Fibroblast of pulmonary artery (primary cell): ENCODE results near the gene KLK4.

Experiments used
- DNase-seq: peaks from one replicate; pipeline ENCODE4 v3.0.0-alpha.2; 2010; ENCODE audit warnings: low read depth
- H3K4me3 ChIP-seq: replicated peaks from 2 replicates; pipeline ENCODE4 v1.5.1; 2011; ENCODE audit warnings: low read depth, mild to moderate bottlenecking, control low read depth, low read length, moderate library complexity
- TF ChIP-seq, protein P1 (sequence below): IDR thresholded peaks from 2 replicates; pipeline ENCODE4 v1.5.1; 2011; ENCODE audit warnings: mild to moderate bottlenecking, control low read depth, low read length, inconsistent platforms; ENCODE audit errors: missing control alignments

The KLK4 gene, protein sequence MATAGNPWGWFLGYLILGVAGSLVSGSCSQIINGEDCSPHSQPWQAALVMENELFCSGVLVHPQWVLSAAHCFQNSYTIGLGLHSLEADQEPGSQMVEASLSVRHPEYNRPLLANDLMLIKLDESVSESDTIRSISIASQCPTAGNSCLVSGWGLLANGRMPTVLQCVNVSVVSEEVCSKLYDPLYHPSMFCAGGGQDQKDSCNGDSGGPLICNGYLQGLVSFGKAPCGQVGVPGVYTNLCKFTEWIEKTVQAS

DNA sequence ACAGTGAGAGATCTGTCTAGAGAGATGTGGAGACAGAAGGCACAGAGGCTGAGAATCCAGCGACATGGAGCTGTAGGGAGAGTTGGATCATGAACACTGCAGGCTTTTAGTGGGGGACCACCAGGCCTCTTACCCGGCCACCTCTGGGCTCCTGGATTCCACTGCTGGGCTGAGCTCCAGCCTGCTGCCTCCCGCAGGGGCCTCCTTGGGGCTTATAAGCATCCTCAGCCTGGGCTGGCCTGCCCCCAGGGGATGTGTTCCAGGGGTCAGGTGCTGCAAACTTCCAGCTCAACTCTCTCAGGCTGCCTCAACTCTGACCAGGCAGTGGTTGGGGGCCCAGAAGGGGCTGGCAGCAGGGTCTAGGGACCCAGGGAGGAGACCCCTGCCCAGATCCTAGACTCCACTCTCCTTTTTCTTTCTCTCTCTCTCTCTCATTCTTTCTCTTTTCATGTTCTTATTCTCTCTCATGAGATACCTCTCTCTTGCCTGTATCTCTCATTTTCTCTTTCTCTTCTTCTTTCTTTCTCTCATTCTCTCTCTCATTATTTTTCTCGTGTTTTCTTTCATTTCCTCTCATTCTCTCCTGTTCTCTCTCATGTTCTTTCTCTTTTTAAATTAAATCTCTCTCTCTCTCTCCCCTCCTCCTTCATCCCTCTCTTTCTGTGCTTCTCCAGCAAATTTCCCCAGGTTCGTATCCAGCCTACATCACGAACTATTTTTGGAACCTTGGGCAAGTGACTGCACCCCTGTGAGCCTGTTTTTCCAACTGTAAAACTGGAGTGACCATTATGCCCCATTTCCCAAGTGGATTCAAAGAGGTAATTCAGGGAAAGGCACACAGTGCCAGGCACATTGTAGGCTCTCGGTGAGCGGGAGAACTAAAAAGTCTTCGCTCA, at the start of gene KLK4:
Gene KLK4, minus strand, starts transcription at position 190 of the 896 bp plus-strand sequence. CDS start 657 bp downstream, outside the sequence.
- TF ChIP-seq, protein P1, sequence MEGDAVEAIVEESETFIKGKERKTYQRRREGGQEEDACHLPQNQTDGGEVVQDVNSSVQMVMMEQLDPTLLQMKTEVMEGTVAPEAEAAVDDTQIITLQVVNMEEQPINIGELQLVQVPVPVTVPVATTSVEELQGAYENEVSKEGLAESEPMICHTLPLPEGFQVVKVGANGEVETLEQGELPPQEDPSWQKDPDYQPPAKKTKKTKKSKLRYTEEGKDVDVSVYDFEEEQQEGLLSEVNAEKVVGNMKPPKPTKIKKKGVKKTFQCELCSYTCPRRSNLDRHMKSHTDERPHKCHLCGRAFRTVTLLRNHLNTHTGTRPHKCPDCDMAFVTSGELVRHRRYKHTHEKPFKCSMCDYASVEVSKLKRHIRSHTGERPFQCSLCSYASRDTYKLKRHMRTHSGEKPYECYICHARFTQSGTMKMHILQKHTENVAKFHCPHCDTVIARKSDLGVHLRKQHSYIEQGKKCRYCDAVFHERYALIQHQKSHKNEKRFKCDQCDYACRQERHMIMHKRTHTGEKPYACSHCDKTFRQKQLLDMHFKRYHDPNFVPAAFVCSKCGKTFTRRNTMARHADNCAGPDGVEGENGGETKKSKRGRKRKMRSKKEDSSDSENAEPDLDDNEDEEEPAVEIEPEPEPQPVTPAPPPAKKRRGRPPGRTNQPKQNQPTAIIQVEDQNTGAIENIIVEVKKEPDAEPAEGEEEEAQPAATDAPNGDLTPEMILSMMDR = no peak
- DNase-seq = no peak
- H3K4me3 ChIP-seq = no peak within 1 kb of the TSS

DNA sequence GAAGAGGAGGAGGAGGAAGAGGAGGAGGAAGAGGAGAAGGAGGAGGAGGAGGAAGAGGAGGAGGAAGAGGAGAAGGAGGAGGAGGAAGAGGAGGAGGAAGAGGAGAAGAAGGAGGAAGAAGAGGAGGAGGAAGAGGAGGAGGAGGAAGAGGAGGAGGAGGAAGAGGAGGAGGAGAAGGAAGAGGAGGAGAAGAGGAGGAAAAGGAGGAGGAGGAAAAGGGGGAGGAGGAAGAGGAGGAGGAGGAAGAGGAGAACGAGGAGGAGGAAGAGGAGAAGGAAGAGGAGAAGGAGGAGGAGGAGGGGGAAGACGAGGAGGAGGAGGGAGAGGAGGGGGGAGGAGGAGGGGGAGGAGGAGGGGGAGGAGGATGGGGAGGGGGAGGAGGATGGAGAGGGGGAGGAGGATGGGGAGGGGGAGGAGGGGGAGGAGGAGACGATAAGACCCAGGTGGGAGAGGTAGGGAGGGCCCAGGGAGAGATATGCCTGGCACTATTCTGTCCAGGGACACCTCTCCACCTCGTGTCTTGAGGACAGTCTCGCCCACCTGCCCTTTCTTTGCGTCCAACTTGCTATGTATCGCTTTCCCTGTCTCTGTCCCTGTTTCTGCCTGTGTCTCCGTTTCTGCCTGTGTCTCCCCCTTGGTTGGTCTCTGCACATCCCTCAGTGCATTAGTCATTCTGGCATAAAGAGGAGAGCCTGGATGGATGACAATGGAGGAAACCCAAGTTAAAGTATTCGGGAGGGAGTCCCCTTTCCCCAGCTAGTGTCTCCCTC, 48.7 kb upstream of the KLK4 start:
- TF ChIP-seq, protein P1 = no peak
- DNase-seq = no peak

DNA sequence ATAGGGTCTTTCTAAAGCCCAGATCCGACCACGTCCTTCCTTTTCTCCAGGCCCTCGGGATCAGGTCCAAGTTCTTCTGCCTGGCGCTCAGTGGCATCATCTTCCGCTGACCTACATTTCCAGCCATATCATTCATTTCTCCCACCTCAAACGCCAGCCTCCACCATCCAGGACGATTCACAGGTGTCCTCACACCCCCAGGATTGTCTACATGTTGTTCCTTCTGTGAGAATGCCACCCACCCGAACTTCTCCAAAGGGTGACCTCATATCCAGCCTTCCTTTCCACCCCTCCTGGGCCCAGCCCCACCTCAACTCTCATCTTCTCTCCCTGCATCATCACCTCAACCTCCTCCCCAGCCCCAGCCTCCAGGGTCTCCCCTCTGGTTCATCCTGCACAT, 46.4 kb upstream of the KLK4 start:
- no peak for DNase-seq

More for the DNA sequence above, 48.7 kb upstream of the KLK4 start:
- no peak overlapping the region for H3K4me3 ChIP-seq

DNA sequence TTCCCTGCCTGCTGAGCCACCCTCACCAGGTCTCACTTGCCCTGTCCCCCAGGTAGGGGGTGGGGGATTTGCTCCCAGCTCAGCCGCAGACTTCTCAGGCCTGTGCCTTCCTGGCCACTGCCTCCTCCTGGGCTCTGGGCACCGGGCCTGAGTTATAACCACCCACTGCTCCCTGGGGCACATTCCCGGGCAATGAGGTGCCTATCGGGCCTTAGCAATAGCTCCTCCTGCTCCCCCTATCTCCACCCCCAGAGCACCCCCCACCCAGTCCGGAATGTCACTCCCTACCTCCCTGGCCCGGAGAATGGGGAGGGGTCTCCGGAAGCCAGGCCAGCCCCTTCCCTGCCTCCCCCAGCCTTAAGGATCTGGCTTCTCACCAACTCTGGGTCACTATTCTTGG, 41.7 kb upstream of the KLK4 start, which contains the start of gene KLK5:
Gene KLK5, minus strand, starts transcription at position 129 of the 400 bp plus-strand sequence. CDS start 381 bp downstream, outside the sequence.
- DNase-seq = no peak
- no peak within 1 kb of the TSS for H3K4me3 ChIP-seq
- TF ChIP-seq, protein P1 = no peak

More for the DNA sequence above, 46.4 kb upstream of the KLK4 start:
- TF ChIP-seq, protein P1 = no peak
- no peak overlapping the region for H3K4me3 ChIP-seq

DNA sequence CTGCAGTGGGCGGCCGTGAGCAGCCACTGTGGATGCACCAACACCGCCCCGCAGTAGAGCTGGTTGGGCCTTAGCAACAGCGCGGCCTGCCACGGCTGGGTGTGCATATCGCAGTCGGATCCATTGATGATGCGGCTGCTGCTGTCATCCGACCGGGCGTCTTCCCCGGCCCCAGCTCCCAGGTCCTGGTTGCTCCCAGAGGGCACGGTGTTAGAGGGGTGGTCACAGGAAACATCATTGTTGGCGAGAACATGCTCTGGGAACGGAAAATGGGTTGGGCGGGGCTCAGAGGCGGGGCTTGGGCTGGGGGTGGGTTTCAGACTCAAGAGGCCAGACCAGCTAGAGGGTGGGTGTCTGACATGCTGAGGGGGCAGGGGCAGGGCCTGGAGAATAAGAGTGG, 38.7 kb upstream of the KLK4 start:
- no peak for DNase-seq
- no peak overlapping the region for H3K4me3 ChIP-seq
- TF ChIP-seq, protein P1 = no peak

DNA sequence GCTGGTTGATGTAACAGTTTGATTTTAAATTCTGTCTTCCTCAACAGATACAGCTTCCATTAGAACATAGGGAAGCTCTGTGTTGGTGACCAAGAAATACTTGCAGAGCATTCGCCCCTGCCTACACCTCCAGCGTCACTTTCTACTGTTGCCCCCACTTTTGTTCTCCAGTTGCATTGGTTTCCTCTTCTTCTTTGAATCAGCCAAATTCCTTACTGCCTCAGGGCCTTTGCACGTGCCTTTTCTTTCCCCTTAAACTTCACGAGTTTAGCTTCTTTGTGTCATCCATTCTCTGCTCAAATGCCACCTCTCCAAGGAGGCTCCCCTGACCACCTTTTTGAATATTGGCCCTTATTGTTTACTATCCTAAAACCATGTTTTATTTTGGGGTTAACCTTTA, 35.9 kb upstream of the KLK4 start:
- TF ChIP-seq, protein P1 = no peak
- DNase-seq = no peak
- no peak overlapping the region for H3K4me3 ChIP-seq
